Measurements from ENCODE around the gene UTP4. TPM values are rescaled to one million over a fixed set of nuclear protein-coding genes. Genes with fewer than 3 reads are reported as not detected.
A peak's percentile ranks its signal among the peaks of the same experiment; 100 is the strongest.

Gene UTP4
- total RNA-seq, 1 donor from 2014 or later: 40.1 TPM

- DNase-seq (ENCODE audit: low spot score): no peak
- ATAC-seq: no peak
- intact Hi-C loops (cut with DNase I): no loop called here
These were observed 23.6 kb upstream of the UTP4 start for GRCh38 chr16:69108905-69109252.

GRCh38 chr16:69109486-69110270 is 22.8 kb upstream of the UTP4 start:
- DNase-seq (ENCODE audit: low spot score): peak; percentile 48
- no peak for ATAC-seq
- intact Hi-C loops (cut with DNase I): no loop called here

DNA sequence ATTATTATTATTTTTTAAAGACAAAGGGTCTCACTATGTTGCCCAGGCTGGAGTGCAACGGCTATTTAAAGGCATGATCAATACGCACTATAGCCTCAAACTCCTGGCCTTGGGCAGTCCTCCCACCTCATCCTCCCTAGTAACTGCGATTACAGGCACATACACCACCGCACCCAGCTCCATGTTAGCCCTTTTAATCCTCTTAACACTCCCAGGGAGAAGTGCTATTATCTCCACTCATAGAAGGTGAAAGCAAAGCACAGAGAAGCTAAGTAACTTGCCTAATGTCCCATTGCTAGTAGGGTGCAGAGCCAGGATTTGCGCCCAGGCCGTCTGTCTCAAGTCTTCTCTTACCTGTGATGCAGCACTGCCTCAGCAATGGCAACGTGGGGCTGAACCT is 22.0 kb upstream of the UTP4 start:
- intact Hi-C loops (cut with DNase I): no loop called here
- DNase-seq (ENCODE audit: low spot score) (no peak), ATAC-seq (no peak)

DNA sequence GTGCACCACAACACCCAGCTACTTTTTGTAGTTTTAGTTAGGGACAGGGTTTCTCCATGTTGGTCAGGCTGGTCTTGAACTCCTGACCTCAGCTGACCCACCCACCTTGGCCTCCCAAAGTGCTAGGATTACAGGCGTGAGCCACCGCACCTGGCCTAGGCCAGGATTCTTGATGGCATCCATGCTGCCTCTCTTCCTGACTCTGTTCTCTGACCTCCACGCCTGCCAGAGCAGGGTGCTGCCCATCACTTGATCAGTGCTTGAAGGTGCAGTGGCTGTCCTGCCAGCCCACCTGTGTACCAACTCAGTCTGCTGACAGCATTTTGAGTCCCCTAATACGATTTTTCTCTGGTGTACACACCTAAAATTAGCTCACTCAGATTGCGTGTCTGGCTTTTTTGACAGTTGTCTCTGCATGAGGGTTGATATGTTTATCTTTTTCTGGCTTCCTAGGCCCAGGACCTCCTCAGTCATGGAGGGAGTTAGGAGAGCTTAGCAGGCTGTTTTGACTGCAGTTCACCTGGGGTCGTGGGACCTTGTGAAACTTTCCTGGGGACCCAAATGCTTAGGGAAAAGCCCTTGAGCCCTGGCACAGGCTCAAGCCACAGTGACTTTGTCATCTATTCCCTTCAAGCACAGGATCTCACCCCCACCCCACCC is 21.1 kb upstream of the UTP4 start:
- DNase-seq (ENCODE audit: low spot score): no peak
- ATAC-seq: no peak
- intact Hi-C loops (cut with DNase I): no loop called here

DNA sequence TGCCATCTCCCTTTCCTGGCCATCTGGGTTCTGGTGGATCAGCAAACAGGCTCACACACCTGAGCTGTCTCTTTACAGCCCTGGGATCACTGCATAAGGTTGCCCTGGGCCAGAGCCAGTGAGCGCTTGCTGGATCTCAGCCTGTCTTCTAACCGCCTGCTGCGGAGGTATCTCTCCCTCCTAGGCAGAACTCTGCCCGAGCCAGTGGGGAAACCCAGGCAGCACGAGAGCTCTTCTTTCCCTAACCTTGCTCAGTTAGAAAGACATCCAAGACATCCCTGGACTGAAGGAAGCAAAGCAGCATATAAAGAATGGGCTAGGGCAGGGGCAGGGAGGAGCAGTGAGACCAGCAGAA is 20.6 kb upstream of the UTP4 start:
- intact Hi-C loops (cut with DNase I): no loop called here
- DNase-seq (ENCODE audit: low spot score) (peak; percentile 23), ATAC-seq (no peak)

DNA sequence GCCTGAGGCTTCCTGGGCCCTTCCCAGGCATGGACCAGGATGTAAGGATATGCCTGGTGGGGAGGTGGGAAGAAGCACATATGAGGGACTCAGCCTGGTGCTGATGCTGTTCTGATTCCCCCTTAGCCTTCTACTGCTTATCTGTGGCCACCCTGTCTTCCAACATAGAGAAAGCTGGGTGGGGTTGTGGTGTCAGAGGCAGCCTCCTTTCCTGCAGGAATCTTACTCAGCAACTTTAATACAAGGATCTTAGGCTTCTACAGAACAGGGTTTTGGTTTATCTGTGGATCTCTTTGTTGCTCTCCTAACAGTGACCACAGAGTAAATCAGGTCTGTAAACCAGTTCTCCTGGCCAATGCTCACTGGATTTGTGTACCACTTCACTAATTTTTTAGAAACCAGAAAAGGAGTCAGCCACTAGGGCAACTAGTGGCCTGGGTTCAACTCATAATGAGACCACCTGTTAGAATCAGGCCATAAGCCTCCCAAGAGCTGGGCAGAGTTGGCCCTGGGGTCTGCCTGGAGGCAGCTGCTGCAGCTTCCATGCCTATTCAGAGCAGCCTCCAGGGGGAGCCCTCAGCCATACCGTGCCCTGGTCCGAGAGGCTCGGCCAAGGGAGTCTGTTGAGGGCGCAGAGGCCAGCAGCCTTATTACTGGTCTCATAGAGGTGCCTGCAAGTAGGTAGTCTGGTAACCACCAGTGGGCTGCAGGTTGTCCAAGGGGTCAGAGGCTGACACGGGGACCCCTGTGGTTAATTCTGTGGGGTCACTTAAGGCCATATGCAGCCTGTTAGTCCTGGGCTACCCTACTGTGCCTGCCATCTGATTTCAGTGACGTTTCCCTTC is 19.9 kb upstream of the UTP4 start:
- DNase-seq (ENCODE audit: low spot score): peak; percentile 67
- ATAC-seq: peak; percentile 55
- intact Hi-C loops (cut with DNase I): no loop called here

- DNase-seq (ENCODE audit: low spot score) (peak; percentile 45), ATAC-seq (no peak)
- intact Hi-C loops (cut with DNase I): no loop called here
These were observed 19.2 kb upstream of the UTP4 start for GRCh38 chr16:69113216-69113615.

- DNase-seq (ENCODE audit: low spot score) (peak; percentile 40), ATAC-seq (no peak)
- intact Hi-C loops (cut with DNase I): no loop called here
These were observed 18.0 kb upstream of the UTP4 start for GRCh38 chr16:69114346-69114975.

- peak; percentile 21 for DNase-seq (ENCODE audit: low spot score)
- intact Hi-C loops (cut with DNase I): no loop called here
These were observed 17.5 kb upstream of the UTP4 start for GRCh38 chr16:69114976-69115355.

GRCh38 chr16:69115361-69115760 is 17.1 kb upstream of the UTP4 start:
- ATAC-seq (no peak), DNase-seq (ENCODE audit: low spot score) (peak; percentile 25)
- intact Hi-C loops (cut with DNase I): no loop called here

More at GRCh38 chr16:69114976-69115355, 17.5 kb upstream of the UTP4 start:
- ATAC-seq: no peak

- DNase-seq (ENCODE audit: low spot score) (no peak), ATAC-seq (no peak)
These were observed 16.6 kb upstream of the UTP4 start for GRCh38 chr16:69115837-69116236.

DNA sequence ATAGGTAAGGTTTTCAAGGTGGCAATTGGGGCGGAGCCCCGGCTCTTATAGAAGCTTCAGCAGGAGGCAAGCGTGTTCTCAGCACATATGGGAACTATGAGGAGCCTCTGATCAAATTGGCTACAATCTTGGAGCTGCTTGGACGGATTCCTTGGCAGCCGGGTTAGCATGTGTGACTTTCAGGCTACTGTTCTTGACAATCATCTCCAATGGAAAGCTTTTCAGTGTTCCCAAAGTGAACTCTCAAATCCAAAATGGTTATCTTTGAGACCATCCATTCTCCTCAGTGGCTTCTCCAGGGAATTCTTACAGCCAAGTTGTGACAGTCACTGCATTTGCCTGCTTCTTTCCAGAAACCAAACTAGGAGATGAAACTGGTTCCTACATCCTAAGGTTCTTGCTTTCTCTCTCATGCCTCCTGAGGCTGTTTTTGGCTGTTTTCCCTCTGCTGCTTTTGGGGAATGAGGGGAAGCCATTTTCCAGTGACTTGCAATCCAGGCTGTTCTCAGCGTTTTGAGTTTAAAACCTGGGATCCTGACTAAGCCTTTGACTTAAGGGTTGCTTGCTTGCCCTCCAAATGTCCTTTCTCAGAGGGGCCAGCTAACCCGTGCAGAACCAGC is 16.1 kb upstream of the UTP4 start:
- no peak for ATAC-seq
- intact Hi-C loops (cut with DNase I): no loop called here
- peak; percentile 12 for DNase-seq (ENCODE audit: low spot score)

More at GRCh38 chr16:69115837-69116236, 16.6 kb upstream of the UTP4 start:
- intact Hi-C loops (cut with DNase I): no loop called here

- intact Hi-C loops (cut with DNase I): no loop called here
- DNase-seq (ENCODE audit: low spot score) (peak; percentile 8), ATAC-seq (no peak)
These were observed 15.5 kb upstream of the UTP4 start for GRCh38 chr16:69116906-69117305.

- ATAC-seq: no peak
- intact Hi-C loops (cut with DNase I): no loop called here
- DNase-seq (ENCODE audit: low spot score): no peak
These were observed 14.0 kb upstream of the UTP4 start for GRCh38 chr16:69118468-69118867.

GRCh38 chr16:69118994-69119393 is 13.5 kb upstream of the UTP4 start:
- DNase-seq (ENCODE audit: low spot score) (peak; percentile 42), ATAC-seq (no peak)
- intact Hi-C loops (cut with DNase I): no loop called here

DNA sequence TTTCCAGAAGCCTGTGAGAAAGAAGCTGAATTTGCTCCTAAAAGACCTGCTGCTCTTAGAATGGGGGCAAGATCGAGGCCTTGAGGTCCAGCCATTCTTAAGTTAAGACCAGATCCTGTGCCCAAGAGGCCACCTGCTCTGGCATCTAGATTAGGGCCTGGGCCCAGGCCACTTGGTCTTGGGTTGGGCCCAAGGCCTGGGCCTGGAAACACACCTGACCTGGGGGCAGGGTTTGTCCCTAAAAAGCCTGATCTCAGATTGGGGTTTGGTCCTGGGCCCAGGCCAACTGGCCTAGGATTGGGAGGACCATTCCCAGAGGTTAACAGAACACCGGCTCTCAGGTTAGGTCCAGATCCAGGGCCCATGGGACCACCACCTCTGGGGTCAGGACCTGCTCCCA is 12.9 kb upstream of the UTP4 start:
- ATAC-seq: no peak
- DNase-seq (ENCODE audit: low spot score): peak; percentile 42
- intact Hi-C loops (cut with DNase I): no loop called here

DNA sequence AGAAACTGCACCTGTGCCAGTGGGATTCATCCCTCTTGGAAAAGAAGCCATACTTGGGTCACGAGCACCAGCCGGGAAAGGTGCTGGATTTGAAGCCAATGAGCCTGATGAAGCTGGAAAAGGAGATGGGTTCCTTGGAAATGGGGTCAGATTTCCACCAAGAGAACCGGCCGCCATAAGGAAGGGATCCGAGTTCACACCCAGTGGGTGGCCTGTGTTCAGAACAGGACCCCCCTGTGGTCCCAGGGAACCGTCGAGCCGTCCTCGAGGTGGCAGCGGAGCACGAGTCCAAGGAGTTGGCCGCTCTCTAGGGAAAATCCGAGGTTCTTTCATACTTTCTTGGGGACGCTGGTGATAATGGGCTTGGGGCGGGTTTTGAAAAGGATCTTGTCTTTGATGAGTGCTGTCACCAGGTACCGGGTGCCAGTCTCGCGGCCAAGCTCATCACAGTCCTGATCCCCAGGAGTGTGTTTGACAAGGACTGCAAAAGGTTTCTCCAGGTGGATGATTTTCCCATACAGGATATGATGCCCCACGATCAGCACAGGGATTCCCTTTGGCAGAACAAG is 12.3 kb upstream of the UTP4 start:
- DNase-seq (ENCODE audit: low spot score) (peak; percentile 47), ATAC-seq (no peak)
- intact Hi-C loops (cut with DNase I): loop anchor here (10.0 kb wide), 1 partner anchor 595 kb away; no protein-coding TSS in a partner anchor

- intact Hi-C loops (cut with DNase I): loop anchor here (10.0 kb wide), 1 partner anchor 599 kb away; no protein-coding TSS in a partner anchor
- DNase-seq (ENCODE audit: low spot score): no peak
- ATAC-seq: no peak
These were observed 8.5 kb upstream of the UTP4 start for GRCh38 chr16:69123910-69124309.

All from sciatic nerve (tissue), 2 donors.